Small intestine (tissue), 7 donors: ENCODE data around the gene SRSF7. TPM values are rescaled to one million over a fixed set of nuclear protein-coding genes. Genes with fewer than 3 reads are reported as not detected.

Source experiments
- DNase-seq, 2 donors: peaks; one replicate each; pipeline versions ENCODE4 v3.0.0 to v3.0.0-alpha.2; 2013
- FAIRE-seq: peaks from 2 replicates; lab custom pipeline; 2012; peaks lifted over from hg19 to GRCh38; lab: Jason Lieb, UNC
- H3K27ac ChIP-seq, 3 donors: one replicate each; pipeline ENCODE4 v1.5.1; 2013; ENCODE audit warnings: low read length in 2 of 3, mild to moderate bottlenecking in 2 of 3, control low read depth in 1 of 3, inconsistent platforms in 1 of 3, low read depth in 1 of 3, moderate library complexity in 1 of 3
- H3K27me3 ChIP-seq, 3 donors: one replicate each; pipeline ENCODE4 v1.6.1; 2013; ENCODE audit warnings: low read length in 3 of 3, inconsistent platforms in 1 of 3; ENCODE audit not compliant: control insufficient read depth in 3 of 3, insufficient read depth in 3 of 3
- H3K36me3 ChIP-seq, 3 donors: one replicate each; pipeline ENCODE4 v1.6.1; 2013; ENCODE audit warnings: low read length in 3 of 3, inconsistent platforms in 1 of 3, low read depth in 1 of 3, mild to moderate bottlenecking in 1 of 3, moderate library complexity in 1 of 3; ENCODE audit not compliant: control insufficient read depth in 3 of 3, insufficient read depth in 2 of 3
- H3K4me1 ChIP-seq, 3 donors: one replicate each; pipeline ENCODE4 v1.6.1; 2013; ENCODE audit warnings: low read length in 2 of 3, inconsistent platforms in 1 of 3, low read depth in 1 of 3, mild to moderate bottlenecking in 1 of 3, moderate library complexity in 1 of 3; ENCODE audit not compliant: control insufficient read depth in 3 of 3, insufficient read depth in 2 of 3
- H3K4me3 ChIP-seq, 3 donors: one replicate each; pipeline ENCODE4 v1.5.1; 2013; ENCODE audit warnings: low read length in 3 of 3, control low read depth in 1 of 3, inconsistent platforms in 1 of 3, low read depth in 1 of 3, mild to moderate bottlenecking in 1 of 3, moderate library complexity in 1 of 3
- H3K9me3 ChIP-seq, 2 donors: one replicate each; pipeline ENCODE4 v1.6.1; 2013; ENCODE audit warnings: low read depth in 1 of 2, low read length in 1 of 2; ENCODE audit not compliant: control insufficient read depth in 2 of 2, insufficient read depth in 1 of 2
- WGBS, 3 donors: extraction: QIAGEN DNeasy Blood & Tissue Kit; methylation state at CpG; one replicate each; pipeline ENCODE4 v1.1.7; 2013; 5-methylcytosine and 5-hydroxymethylcytosine counted together
- polyA plus RNA-seq, 4 donors: library from polyadenylated mRNA; stranded (reverse) in 3 of 4; unstranded in 1 of 4; fragments of 200-250 nt in 3 of 4; fragments of 120-200 nt in 1 of 4; gene quantifications; one replicate each; pipeline versions ENCODE4 v1.2.1 to v1.2.3, GENCODE V29; 2013
- donor health status: healthy with polysubstance abuse.
- donor health status: control.
- donor health status: control.
- donor health status: Bipolar disorder and iron deficiency.
- donor health status: healthy.

SRSF7 gene
- polyA plus RNA-seq, 4 donors, result 78.6 to 205 (median 194) TPM

- Histone ChIP-seq H3K36me3 (peaks cover 2 to 4% (median 4%) of the 10 kb centered on the region in 3 donors), H3K4me1 (peaks cover 2 to 7% (median 5%) of the 10 kb centered on the region in 3 donors), H3K27me3 (no peaks in the 10 kb centered on the region), H3K27ac (no peak overlapping the region), H3K4me3 (no peak overlapping the region), H3K9me3 (no peaks in the 10 kb centered on the region)
- FAIRE-seq, result no peak
- no peak for DNase-seq
These were observed 2.9 kb upstream of the SRSF7 start for GRCh38 chr2:38754049-38754448.

GRCh38 chr2:38751596-38752410 is 642 bp upstream of the SRSF7 start:
- DNase-seq (no peak), FAIRE-seq (no peak)
- Histone ChIP-seq H3K27me3 (no peaks in the 10 kb centered on the region), H3K36me3 (peaks cover 15 to 17% (median 17%) of the 10 kb centered on the region in 3 donors), H3K4me3 (peak overlapping the region; percentile 26 to 100 (median 53)), H3K27ac (peak overlapping the region; percentile 91 to 94 (median 92)), H3K9me3 (no peaks in the 10 kb centered on the region), H3K4me1 (peaks cover 5 to 17% (median 14%) of the 10 kb centered on the region in 3 donors)
- 27 to 30% (median 30%) methylated on average over 18 of the region's 18 CpGs for WGBS, 3 donors

DNA sequence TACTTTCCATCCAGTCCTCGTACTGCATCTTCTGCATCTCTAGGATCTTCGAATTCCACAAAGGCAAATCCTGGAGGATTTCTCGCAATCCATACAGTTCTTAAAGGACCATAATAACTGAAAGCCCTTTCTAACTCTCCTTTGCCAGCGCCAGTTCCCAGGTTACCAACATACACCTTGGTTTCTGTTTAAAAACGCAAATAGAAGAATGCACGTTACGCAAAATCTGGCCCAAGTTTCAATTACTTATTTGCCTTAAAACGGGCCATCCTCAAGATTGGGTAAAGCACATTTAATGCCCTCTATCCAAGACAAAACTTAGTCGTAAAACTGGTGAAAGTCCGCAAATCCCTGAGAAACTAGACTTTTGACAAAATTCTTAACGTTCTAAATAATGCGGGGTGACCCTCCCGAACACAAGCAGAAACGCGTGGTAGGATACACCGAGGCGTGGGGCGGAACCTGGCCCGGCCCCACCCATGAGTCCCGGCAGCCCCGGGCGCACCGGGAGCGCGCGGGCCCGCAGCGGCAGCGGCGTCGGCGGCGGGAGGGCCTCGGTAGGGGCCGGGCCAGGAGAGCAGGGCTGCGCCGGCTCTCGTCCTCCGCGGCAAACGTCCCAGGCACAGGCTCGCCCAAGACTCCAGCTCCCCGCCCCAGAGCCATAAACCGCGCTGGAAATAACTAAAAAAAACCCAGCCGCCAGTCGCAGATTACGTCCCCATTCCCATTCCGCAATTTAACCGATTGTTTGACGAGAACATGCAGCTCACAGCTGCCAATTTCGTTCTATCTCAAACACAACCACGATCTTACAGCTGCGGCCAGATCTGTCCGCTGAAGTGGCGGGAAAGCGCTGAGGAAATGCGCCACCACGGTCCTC is 910 bp downstream of the SRSF7 start:
- Histone ChIP-seq H3K4me3 (peak overlapping the region; percentile 82 to 100 (median 95)), H3K9me3 (no peaks in the 10 kb centered on the region), H3K27me3 (no peaks in the 10 kb centered on the region), H3K4me1 (peaks cover 5 to 17% (median 14%) of the 10 kb centered on the region in 3 donors), H3K36me3 (peaks cover 20 to 23% (median 20%) of the 10 kb centered on the region in 3 donors), H3K27ac (peak overlapping the region; percentile 92 to 99 (median 97))
- 0% methylated on average over 59 of the region's 59 CpGs for WGBS, 3 donors
- DNase-seq (peak in 1 of 2 donors; percentile 64), FAIRE-seq (no peak)

DNA sequence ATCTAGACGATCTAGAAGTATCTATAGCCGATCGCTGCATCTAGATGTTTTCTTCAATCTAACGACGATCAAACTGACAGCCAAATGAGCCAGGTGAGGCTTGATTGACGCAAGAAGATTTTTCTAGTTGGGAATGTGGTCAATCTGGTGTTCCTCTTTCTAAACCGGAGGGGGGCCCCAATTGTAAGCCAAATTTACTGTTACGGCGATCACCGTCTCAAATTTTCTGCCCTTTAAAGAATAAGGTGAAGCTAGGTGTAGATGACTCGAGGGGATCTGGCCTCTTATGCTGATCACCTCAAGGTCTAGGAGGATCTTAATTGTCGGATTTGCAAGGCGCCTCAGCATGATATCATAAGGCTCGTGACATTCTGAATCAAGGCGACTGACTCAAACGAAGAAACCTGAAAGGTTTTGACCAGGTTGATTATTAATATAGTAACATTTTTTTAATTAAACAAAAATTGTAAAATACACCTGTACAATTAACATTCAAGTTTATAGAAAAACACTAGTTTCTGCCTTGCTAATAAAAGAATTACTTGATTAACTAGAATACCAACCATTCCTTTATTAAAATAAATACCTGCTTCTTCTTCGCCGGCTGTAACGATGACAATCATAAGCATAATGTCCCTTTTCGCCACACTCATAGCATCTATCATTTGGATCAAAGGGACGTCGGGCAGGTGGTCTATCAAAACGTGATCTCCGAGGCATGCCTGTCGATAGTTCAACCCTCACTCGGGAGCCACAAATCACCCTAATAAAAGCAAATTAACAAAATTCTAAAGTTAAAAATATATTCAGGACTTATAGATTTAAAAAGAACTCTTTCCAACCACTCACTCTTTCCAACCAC is 2.0 kb downstream of the SRSF7 start:
- H3K4me1 ChIP-seq, result peaks cover 5 to 17% (median 14%) of the 10 kb centered on the region in 3 donors
- DNase-seq (no peak), FAIRE-seq (no peak)
- peak overlapping the region; percentile 82 to 100 (median 95) for H3K4me3 ChIP-seq
- WGBS, 3 donors, result 10 to 40% (median 14%) methylated on average over 26 of the region's 26 CpGs
- no peaks in the 10 kb centered on the region for H3K27me3 ChIP-seq
- peak overlapping the region in 1 of 3 donors; percentile 2 for H3K27ac ChIP-seq
- no peaks in the 10 kb centered on the region for H3K9me3 ChIP-seq
- H3K36me3 ChIP-seq, result peaks cover 23 to 27% (median 23%) of the 10 kb centered on the region in 3 donors

- Histone ChIP-seq H3K4me1 (peaks cover 5 to 17% (median 14%) of the 10 kb centered on the region in 3 donors), H3K9me3 (no peaks in the 10 kb centered on the region), H3K36me3 (peaks cover 23 to 31% (median 23%) of the 10 kb centered on the region in 3 donors), H3K27me3 (no peaks in the 10 kb centered on the region), H3K4me3 (peak overlapping the region in 2 of 3 donors; percentile 0 to 100), H3K27ac (peak overlapping the region in 2 of 3 donors; percentile 30 to 38)
- no peak for FAIRE-seq
- WGBS, 3 donors, result 31 to 69% (median 41%) methylated on average over 9 of the region's 9 CpGs
- DNase-seq, result no peak
These were observed 2.8 kb downstream of the SRSF7 start for GRCh38 chr2:38748391-38748790.

- DNase-seq, result no peak
- peaks cover 8 to 17% (median 14%) of the 10 kb centered on the region in 3 donors for H3K4me1 ChIP-seq
- 9 to 53% (median 19%) methylated on average over 5 of the region's 5 CpGs for WGBS, 3 donors
- no peaks in the 10 kb centered on the region for H3K9me3 ChIP-seq
- H3K27me3 ChIP-seq, result no peaks in the 10 kb centered on the region
- H3K36me3 ChIP-seq, result peaks cover 23 to 33% (median 23%) of the 10 kb centered on the region in 3 donors
- H3K4me3 ChIP-seq, result peak overlapping the region in 1 of 3 donors; percentile 100
- no peak for FAIRE-seq
- H3K27ac ChIP-seq, result peak overlapping the region in 2 of 3 donors; percentile 38 to 41
These were observed 3.3 kb downstream of the SRSF7 start for GRCh38 chr2:38747819-38748218.

DNA sequence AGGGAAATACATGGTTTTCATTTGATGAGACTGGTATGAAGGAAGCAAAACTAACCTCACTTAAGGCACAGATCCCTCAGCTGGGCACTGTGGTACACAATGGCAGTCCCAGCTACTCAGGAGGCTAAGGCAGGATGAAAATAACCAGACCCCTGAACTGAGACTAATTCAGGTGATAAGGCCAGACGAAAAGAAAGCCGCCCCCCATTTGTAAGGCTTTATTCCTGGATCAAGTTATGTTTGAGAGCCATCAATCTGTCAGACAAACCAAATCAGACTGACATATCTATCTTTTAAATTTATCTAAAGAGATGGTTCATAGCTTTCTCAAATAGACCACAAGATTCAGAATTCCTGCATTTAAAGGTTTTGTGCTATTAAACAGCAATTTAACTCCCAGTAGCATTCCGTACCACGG is 4.1 kb downstream of the SRSF7 start:
- DNase-seq (no peak), FAIRE-seq (no peak)
- Histone ChIP-seq H3K27ac (no peak overlapping the region), H3K4me1 (peaks cover 8 to 15% (median 13%) of the 10 kb centered on the region in 3 donors), H3K9me3 (no peaks in the 10 kb centered on the region), H3K36me3 (peaks cover 23 to 33% (median 28%) of the 10 kb centered on the region in 3 donors), H3K27me3 (no peaks in the 10 kb centered on the region), H3K4me3 (peak overlapping the region in 1 of 3 donors; percentile 26)
- WGBS, 3 donors, result 24 to 63% (median 33%) methylated on average over 4 of the region's 4 CpGs
